Stimulated activated CD8-positive, alpha-beta memory T cell treated with anti-CD3 and anti-CD28 coated beads, Interleukin-7, amount 100 ng/mL, for 24 hours (primary cell): Measurements from ENCODE around the gene TENM4.

Experiments used
- DNase-seq: peaks from one replicate; pipeline ENCODE4 v3.0.0-alpha.2; 2020; ENCODE audit warnings: low read depth

TENM4 gene

DNA sequence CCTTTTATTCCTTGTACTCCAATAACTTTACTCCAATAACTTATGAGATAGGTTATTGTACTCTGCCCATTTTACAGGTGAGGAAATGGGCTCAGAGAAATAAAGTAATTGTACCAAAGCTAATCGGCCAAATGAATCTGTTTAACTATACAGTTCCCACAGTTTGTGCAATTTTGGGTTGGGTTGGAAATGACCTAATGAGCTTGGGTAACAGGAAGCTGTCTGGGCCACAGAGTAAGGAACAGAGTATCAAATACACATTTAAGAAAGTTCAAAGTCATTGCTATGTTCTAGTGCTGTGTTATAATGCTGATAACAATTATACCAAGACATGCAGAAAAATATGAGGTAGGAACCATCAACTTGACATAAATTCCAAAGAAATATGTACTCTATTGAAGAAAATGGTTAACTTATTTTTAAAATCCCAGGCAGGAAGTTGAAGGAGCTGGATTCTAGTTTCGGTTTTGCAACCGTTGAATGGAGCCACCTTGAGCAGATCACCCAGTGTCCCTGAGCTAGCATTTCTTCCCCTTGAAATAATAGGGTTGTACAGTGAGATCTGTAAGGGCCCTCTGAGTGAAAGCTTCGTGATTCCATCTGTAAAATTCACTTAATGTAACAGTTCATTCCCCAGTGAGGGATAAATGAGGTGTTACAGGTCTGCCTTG is 505.3 kb downstream of the TENM4 start:
- DNase-seq: no peak

DNA sequence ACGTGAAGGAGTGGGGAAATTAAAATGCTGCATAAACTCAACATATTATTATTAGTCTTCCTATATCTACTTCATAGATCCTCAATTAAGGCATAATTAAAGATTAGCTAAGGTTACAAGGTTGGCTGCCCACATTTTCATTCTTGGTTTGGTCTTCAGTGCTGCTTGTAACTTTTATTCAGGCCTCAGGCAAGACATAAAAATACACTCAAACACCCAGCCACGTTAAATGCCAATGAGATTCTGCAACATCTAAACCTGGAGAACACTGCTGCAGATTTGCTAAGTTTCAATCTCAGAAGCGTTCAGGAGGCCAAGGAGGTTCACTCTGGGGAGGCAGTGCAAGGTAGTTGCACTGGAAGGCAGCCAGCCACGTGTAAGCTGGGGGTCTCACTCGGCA is 507.5 kb downstream of the TENM4 start:
- no peak for DNase-seq

GRCh38 chr11:78932757-78933156 is 508.1 kb downstream of the TENM4 start:
- DNase-seq: no peak

DNA sequence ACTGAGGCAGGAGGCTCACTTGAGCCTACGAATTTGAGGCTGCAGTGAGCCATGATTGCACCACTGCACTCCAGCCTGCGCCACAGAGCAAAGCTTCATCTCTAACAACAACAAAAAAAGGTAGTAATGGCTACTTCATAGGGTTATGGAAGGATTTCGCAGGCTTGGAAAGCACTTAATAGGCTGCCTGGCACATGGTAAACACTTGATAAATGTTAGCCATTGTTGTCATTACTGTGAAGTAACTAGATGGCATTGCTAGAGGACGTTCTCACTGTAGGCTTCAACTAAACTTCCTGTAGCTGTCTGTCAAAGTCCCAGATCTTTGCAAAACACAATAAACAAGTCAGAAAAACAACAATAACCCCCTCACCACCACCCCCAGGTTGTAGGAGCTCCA is 508.9 kb downstream of the TENM4 start:
- no peak for DNase-seq

DNA sequence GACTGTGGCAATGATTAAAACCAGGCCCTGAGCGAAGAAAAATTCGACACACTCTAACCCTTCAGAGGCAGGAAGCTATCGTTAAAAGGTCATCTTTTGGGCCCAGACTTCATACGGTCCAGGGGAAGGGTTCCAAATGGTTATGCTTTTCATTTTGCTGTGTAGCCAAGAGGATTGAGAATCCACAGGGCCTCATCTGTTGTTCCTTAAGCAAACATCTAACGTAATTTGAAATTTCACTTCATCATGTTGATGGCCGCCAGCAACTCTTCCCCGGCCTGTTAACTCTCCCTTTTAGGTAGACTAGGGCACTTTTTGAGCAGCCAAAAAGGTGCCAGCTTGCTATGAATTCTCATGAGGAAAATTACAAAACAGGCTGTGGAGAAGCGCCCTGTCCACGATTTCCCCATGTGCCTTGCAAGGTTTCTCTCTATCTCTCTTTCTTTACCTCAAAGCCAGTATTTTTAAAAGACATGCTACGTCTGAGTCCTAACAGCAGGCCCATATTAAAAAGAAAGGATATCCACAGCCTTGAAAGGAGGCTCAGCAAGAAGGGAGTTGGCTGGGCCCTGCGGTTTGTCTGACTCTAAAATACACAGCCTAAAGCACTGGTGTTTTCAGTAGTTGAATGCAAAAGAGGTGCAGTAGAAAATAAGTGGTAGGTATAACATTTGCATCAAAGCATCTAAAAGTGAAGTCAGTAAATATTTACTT is 509.9 kb downstream of the TENM4 start:
- no peak for DNase-seq

GRCh38 chr11:78929906-78930220 is 511.0 kb downstream of the TENM4 start:
- DNase-seq: no peak

- no peak for DNase-seq
These were observed 511.5 kb downstream of the TENM4 start for GRCh38 chr11:78929207-78929905.

GRCh38 chr11:78927511-78927910 is 513.3 kb downstream of the TENM4 start:
- no peak for DNase-seq

- DNase-seq: no peak
These were observed 514.0 kb downstream of the TENM4 start for GRCh38 chr11:78926633-78927338.

DNA sequence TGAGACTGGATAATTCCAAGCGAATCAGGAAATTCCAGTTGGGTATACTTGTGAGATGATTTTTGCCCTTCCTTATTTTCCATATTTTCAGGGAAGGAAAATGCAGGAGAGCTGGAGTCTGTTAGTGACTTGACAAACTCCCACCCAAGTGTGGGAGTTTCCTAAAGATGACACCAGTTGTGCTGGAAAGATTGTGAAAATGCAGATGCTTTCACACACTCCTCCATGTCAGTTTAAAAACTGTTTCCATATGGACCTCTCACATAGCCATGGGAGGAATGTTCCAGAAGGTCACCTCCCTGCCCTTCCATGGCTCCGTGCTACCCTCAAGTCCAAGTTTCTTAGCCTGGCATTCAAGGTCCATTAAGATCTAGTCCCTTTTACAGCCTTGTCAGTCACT is 515.4 kb downstream of the TENM4 start:
- DNase-seq: no peak

GRCh38 chr11:78922859-78923625 is 517.8 kb downstream of the TENM4 start:
- no peak for DNase-seq

GRCh38 chr11:78921509-78921908 is 519.3 kb downstream of the TENM4 start:
- DNase-seq: no peak

DNA sequence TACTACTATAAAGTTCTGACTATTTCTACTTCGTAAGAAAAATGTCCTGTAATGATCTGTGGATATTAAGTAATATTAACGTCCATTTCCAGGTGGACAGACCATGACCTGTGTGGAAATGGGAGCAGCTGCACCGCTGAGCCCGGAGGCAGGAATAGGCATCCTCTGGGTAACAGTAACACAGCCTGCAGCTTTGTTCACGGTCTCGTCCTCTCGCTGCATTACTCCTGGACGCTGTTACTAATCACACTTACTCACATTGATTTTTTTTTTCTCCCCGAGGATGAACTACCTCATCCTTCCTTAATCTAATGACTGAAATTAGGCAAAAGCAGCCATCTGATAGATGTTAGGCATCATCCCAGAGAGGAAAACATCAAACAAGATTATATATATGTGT is 520.5 kb downstream of the TENM4 start:
- DNase-seq: no peak

- no peak for DNase-seq
These were observed 524.1 kb downstream of the TENM4 start for GRCh38 chr11:78916759-78917158.

DNA sequence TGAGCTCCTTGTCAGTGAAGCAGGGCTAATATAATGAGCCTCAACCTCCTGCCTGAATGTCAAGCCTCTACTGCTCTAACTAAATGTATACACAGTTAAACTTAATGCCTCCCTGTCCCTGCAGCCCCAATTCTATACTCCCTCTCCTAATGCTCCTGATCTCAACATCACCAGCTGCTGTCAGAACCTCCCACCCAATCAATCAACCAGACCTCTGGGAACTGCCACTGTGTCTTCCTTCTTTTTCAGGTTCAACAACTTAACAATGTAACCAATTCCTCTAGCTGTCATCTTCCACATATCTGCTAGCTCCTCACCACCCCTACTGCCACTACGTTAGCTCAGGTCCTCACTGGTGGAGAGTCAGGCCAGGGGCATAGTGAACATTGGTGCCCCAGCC is 526.3 kb downstream of the TENM4 start:
- DNase-seq: no peak

- no peak for DNase-seq
These were observed 528.1 kb downstream of the TENM4 start for GRCh38 chr11:78912778-78913177.

- no peak for DNase-seq
These were observed 530.5 kb downstream of the TENM4 start for GRCh38 chr11:78910322-78910721.

GRCh38 chr11:78909386-78909785 is 531.4 kb downstream of the TENM4 start:
- no peak for DNase-seq

DNA sequence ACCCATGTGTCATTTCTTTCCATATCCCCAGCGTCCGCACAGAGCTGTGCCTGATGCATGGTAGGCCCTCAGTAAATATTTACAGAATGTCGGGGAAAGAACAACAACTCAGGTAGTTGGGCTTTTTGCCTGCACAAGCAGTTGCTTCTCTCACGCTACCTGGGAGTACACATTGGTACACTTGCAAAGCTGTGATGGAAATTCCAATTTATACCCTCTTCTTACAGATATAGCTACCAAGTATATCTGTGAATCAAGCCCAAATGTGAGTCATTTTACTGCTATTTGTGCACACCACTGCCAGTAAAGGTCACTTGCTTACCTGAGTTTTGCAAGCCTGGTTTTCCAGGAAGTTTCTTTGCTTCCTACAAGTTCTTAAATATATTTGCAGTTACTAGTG is 533.2 kb downstream of the TENM4 start:
- no peak for DNase-seq

GRCh38 chr11:78906566-78906965 is 534.3 kb downstream of the TENM4 start:
- DNase-seq: no peak

DNA sequence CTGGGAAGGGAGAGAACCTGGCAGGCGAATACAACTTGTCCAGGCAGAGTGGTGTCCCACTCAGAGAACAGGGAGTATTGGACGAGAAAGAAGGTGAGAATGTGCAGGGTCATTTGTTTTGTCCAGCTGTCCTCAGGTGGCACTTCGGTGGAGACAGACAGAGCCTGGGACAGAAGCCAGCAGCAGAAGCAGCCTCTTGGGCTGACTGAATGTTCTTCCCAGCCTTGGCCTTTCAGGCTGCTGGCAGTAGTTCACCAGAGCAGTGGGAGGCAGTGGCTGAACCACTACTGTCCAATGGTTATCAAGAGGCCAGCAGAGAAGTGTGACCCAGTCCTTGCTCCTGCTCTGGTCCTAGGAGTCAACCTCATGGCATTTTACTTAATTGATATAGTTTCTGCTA is 535.1 kb downstream of the TENM4 start:
- DNase-seq: no peak
